Gastrocnemius medialis (tissue), 4 donors: ENCODE results near the gene LHFPL6.

Experiments used
- POLR2A ChIP-seq, 2 donors: fragments of 450-650 bp; IDR thresholded peaks; one replicate each; pipeline ENCODE4 v1.6.1; 2017; ENCODE audit warnings: antibody characterized with exemption in 2 of 2, mild to moderate bottlenecking in 2 of 2, moderate library complexity in 2 of 2
- TF ChIP-seq, protein P1 (sequence below), 5 experiments: fragments of 450-650 bp in 3 of 5; fragments of 200-600 bp in 2 of 5; sonication (generic) in 2 of 5; IDR thresholded peaks in 4 of 5; conservative IDR thresholded peaks in 1 of 5; 1 replicate in 4 of 5; 2 replicates in 1 of 5; pipeline ENCODE4 v1.5.1; 2016 to 2019; ENCODE audit warnings: antibody characterized with exemption in 5 of 5, mild to moderate bottlenecking in 3 of 5, moderate library complexity in 3 of 5

DNA sequence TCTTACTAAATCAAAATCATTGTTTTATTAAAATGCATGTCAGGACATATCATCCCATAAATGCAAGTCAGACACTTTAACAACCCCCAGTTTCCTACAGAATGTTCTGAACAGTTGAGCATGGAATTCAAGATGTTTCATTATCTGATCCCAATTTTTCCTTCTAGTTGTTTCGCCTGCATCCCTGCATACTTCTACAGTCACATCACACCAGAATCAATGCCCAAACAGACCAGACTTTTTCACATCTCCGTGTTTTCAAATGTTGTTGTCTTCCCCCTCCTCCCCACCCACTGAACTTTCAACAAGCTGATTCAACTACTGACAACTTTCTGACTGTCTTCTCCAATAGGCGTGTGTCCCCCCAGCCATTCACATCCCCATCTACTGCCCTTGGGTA, 48.6 kb downstream of the LHFPL6 start:
- no peak for TF ChIP-seq POLR2A (IDR thresholded peaks at IDR 0.05)
- TF ChIP-seq, protein P1, sequence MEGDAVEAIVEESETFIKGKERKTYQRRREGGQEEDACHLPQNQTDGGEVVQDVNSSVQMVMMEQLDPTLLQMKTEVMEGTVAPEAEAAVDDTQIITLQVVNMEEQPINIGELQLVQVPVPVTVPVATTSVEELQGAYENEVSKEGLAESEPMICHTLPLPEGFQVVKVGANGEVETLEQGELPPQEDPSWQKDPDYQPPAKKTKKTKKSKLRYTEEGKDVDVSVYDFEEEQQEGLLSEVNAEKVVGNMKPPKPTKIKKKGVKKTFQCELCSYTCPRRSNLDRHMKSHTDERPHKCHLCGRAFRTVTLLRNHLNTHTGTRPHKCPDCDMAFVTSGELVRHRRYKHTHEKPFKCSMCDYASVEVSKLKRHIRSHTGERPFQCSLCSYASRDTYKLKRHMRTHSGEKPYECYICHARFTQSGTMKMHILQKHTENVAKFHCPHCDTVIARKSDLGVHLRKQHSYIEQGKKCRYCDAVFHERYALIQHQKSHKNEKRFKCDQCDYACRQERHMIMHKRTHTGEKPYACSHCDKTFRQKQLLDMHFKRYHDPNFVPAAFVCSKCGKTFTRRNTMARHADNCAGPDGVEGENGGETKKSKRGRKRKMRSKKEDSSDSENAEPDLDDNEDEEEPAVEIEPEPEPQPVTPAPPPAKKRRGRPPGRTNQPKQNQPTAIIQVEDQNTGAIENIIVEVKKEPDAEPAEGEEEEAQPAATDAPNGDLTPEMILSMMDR (IDR thresholded peaks at IDR 0.05 in 4 of 5, conservative IDR thresholded peaks at IDR 0.05 in 1 of 5) = no peak
